Caki2 (cell line): Measurements from ENCODE around the gene HOXA2. TPM values are rescaled to one million over a fixed set of nuclear protein-coding genes. Genes with fewer than 3 reads are reported as not detected.

Source experiments
- DNase-seq: peaks from one replicate; pipeline ENCODE4 v3.0.0-alpha.2; 2015; ENCODE audit warnings: low read depth
- in situ Hi-C: cut with HindIII; loops from 2 replicates; pipeline ENCODE4 v1.10.0; 2016; ENCODE audit warnings: low sequenced_read_pairs, low pct_unique_long_range_greater_than_20kb, mixed read lengths
- total RNA-seq: library from RNA; depleted of rRNA; stranded (reverse); fragments of >200 nt; shearing (Covaris generic); gene quantifications from 2 replicates; pipeline ENCODE4 v1.2.3, GENCODE V29; 2014; ENCODE audit warnings: low replicate concordance

HOXA2 gene
- total RNA-seq, 1 experiment from 2014 or later = 0.30 TPM

- in situ Hi-C loops = loop anchor here (5.0 kb wide), 1 partner anchor 33 kb away; no protein-coding TSS in a partner anchor
- DNase-seq = peak; percentile 74
Observed at GRCh38 chr7:27128776-27129728, 26.6 kb upstream of the HOXA2 start.

- DNase-seq = peak; percentile 61
- in situ Hi-C loops = loop anchor here (5.0 kb wide), 1 partner anchor 34 kb away; no protein-coding TSS in a partner anchor
Observed at GRCh38 chr7:27128034-27128433, 25.6 kb upstream of the HOXA2 start.

GRCh38 chr7:27126596-27127327 lies 24.3 kb upstream of the HOXA2 start:
- peak; percentile 59 for DNase-seq
- in situ Hi-C loops = loop anchor here (5.0 kb wide), 1 partner anchor 36 kb away; no protein-coding TSS in a partner anchor

GRCh38 chr7:27125986-27126394 lies 23.5 kb upstream of the HOXA2 start:
- in situ Hi-C loops = loop anchor here (5.0 kb wide), 1 partner anchor 36 kb away; no protein-coding TSS in a partner anchor
- peak; percentile 84 for DNase-seq

- DNase-seq = peak; percentile 73
- in situ Hi-C loops = loop anchor here (5.0 kb wide), 1 partner anchor 37 kb away; no protein-coding TSS in a partner anchor
Observed at GRCh38 chr7:27124902-27125689, 22.6 kb upstream of the HOXA2 start.

GRCh38 chr7:27124096-27124901 lies 21.8 kb upstream of the HOXA2 start:
- peak; percentile 78 for DNase-seq
- in situ Hi-C loops = no loop called here

- in situ Hi-C loops = no loop called here
- peak; percentile 49 for DNase-seq
Observed at GRCh38 chr7:27123477-27124053, 21.1 kb upstream of the HOXA2 start.

- peak; percentile 55 for DNase-seq
- in situ Hi-C loops = no loop called here
Observed at GRCh38 chr7:27123007-27123476, 20.6 kb upstream of the HOXA2 start.

GRCh38 chr7:27122077-27122910 lies 19.8 kb upstream of the HOXA2 start:
- in situ Hi-C loops = no loop called here
- DNase-seq = peak; percentile 79

- no peak for DNase-seq
- in situ Hi-C loops = no loop called here
Observed at GRCh38 chr7:27121684-27122076, 19.2 kb upstream of the HOXA2 start.

- in situ Hi-C loops = no loop called here
- no peak for DNase-seq
Observed at GRCh38 chr7:27119412-27119911, 17.0 kb upstream of the HOXA2 start.

- no peak for DNase-seq
Observed at GRCh38 chr7:27118580-27118979, 16.1 kb upstream of the HOXA2 start.

GRCh38 chr7:27117887-27118491 lies 15.5 kb upstream of the HOXA2 start:
- DNase-seq = peak; percentile 80
- in situ Hi-C loops = no loop called here

More at GRCh38 chr7:27118580-27118979, 16.1 kb upstream of the HOXA2 start:
- in situ Hi-C loops = no loop called here

- DNase-seq = peak; percentile 62
- in situ Hi-C loops = no loop called here
Observed at GRCh38 chr7:27116962-27117886, 14.7 kb upstream of the HOXA2 start.
